Small intestine (tissue), 7 donors: ENCODE results near the gene RECK. TPM values are rescaled to one million over a fixed set of nuclear protein-coding genes. Genes with fewer than 3 reads are reported as not detected.
A peak's percentile ranks its signal among the peaks of the same experiment; 100 is the strongest.

Experiments
- DNase-seq, 2 donors: peaks; one replicate each; pipeline versions ENCODE4 v3.0.0 to v3.0.0-alpha.2; 2013
- FAIRE-seq: peaks from 2 replicates; lab custom pipeline; 2012; peaks lifted over from hg19 to GRCh38; lab: Jason Lieb, UNC
- H3K27ac ChIP-seq, 3 donors: one replicate each; pipeline ENCODE4 v1.5.1; 2013; ENCODE audit warnings: low read length in 2 of 3, mild to moderate bottlenecking in 2 of 3, control low read depth in 1 of 3, inconsistent platforms in 1 of 3, low read depth in 1 of 3, moderate library complexity in 1 of 3
- H3K27me3 ChIP-seq, 3 donors: one replicate each; pipeline ENCODE4 v1.6.1; 2013; ENCODE audit warnings: low read length in 3 of 3, inconsistent platforms in 1 of 3; ENCODE audit not compliant: control insufficient read depth in 3 of 3, insufficient read depth in 3 of 3
- H3K36me3 ChIP-seq, 3 donors: one replicate each; pipeline ENCODE4 v1.6.1; 2013; ENCODE audit warnings: low read length in 3 of 3, inconsistent platforms in 1 of 3, low read depth in 1 of 3, mild to moderate bottlenecking in 1 of 3, moderate library complexity in 1 of 3; ENCODE audit not compliant: control insufficient read depth in 3 of 3, insufficient read depth in 2 of 3
- H3K4me1 ChIP-seq, 3 donors: one replicate each; pipeline ENCODE4 v1.6.1; 2013; ENCODE audit warnings: low read length in 2 of 3, inconsistent platforms in 1 of 3, low read depth in 1 of 3, mild to moderate bottlenecking in 1 of 3, moderate library complexity in 1 of 3; ENCODE audit not compliant: control insufficient read depth in 3 of 3, insufficient read depth in 2 of 3
- H3K4me3 ChIP-seq, 3 donors: one replicate each; pipeline ENCODE4 v1.5.1; 2013; ENCODE audit warnings: low read length in 3 of 3, control low read depth in 1 of 3, inconsistent platforms in 1 of 3, low read depth in 1 of 3, mild to moderate bottlenecking in 1 of 3, moderate library complexity in 1 of 3
- H3K9me3 ChIP-seq, 2 donors: one replicate each; pipeline ENCODE4 v1.6.1; 2013; ENCODE audit warnings: low read depth in 1 of 2, low read length in 1 of 2; ENCODE audit not compliant: control insufficient read depth in 2 of 2, insufficient read depth in 1 of 2
- WGBS, 3 donors: extraction: QIAGEN DNeasy Blood & Tissue Kit; methylation state at CpG; one replicate each; pipeline ENCODE4 v1.1.7; 2013; 5-methylcytosine and 5-hydroxymethylcytosine counted together
- polyA plus RNA-seq, 4 donors: library from polyadenylated mRNA; stranded (reverse) in 3 of 4; unstranded in 1 of 4; fragments of 200-250 nt in 3 of 4; fragments of 120-200 nt in 1 of 4; gene quantifications; one replicate each; pipeline versions ENCODE4 v1.2.1 to v1.2.3, GENCODE V29; 2013
- donor health status: healthy with polysubstance abuse.
- donor health status: control.
- donor health status: control.
- donor health status: Bipolar disorder and iron deficiency.
- donor health status: healthy.

Gene RECK
- polyA plus RNA-seq, 4 donors = 0.81 to 5.0 (median 4.7) TPM; not detected in 1

GRCh38 chr9:36101916-36102741 lies 65.4 kb downstream of the RECK start:
- Histone ChIP-seq H3K9me3 (no peaks in the 10 kb centered on the region), H3K27me3 (no peaks in the 10 kb centered on the region), H3K4me1 (no peaks in the 10 kb centered on the region), H3K4me3 (no peak overlapping the region), H3K36me3 (no peaks in the 10 kb centered on the region), H3K27ac (no peak overlapping the region)
- DNase-seq = peak; percentile 25 to 41
- WGBS, 3 donors = 37 to 64% (median 50%) methylated on average over 4 of the region's 4 CpGs
- no peak for FAIRE-seq

GRCh38 chr9:36102742-36103495 lies 66.2 kb downstream of the RECK start:
- WGBS, 3 donors = 70 to 80% (median 75%) methylated on average over 10 of the region's 10 CpGs
- DNase-seq = peak; percentile 85 to 86
- Histone ChIP-seq H3K4me3 (no peak overlapping the region), H3K27me3 (no peaks in the 10 kb centered on the region), H3K36me3 (no peaks in the 10 kb centered on the region), H3K4me1 (no peaks in the 10 kb centered on the region), H3K27ac (no peak overlapping the region), H3K9me3 (no peaks in the 10 kb centered on the region)
- FAIRE-seq = no peak

GRCh38 chr9:36109071-36109470 lies 72.4 kb downstream of the RECK start:
- FAIRE-seq = no peak
- H3K4me1 ChIP-seq = no peaks in the 10 kb centered on the region
- no peaks in the 10 kb centered on the region for H3K9me3 ChIP-seq
- no peak overlapping the region for H3K4me3 ChIP-seq
- H3K27ac ChIP-seq = no peak overlapping the region
- H3K36me3 ChIP-seq = peaks cover 0 to 2% (median 0%) of the 10 kb centered on the region in 3 donors
- 79 to 93% (median 86%) methylated on average over 2 of the region's 2 CpGs for WGBS, 3 donors
- no peak for DNase-seq
- H3K27me3 ChIP-seq = no peaks in the 10 kb centered on the region

- H3K9me3 ChIP-seq = no peaks in the 10 kb centered on the region
- no peak for FAIRE-seq
- DNase-seq = peak in 1 of 2 donors; percentile 6
- no peaks in the 10 kb centered on the region for H3K27me3 ChIP-seq
- 70 to 85% (median 77%) methylated on average over 2 of the region's 2 CpGs for WGBS, 3 donors
- H3K4me1 ChIP-seq = no peaks in the 10 kb centered on the region
- H3K4me3 ChIP-seq = no peak overlapping the region
- no peak overlapping the region for H3K27ac ChIP-seq
- H3K36me3 ChIP-seq = peaks cover 0 to 2% (median 0%) of the 10 kb centered on the region in 3 donors
These were observed 73.7 kb downstream of the RECK start for GRCh38 chr9:36110434-36110833.

- Histone ChIP-seq H3K36me3 (peaks cover 0 to 2% (median 0%) of the 10 kb centered on the region in 3 donors), H3K4me3 (no peak overlapping the region), H3K9me3 (no peaks in the 10 kb centered on the region), H3K27me3 (no peaks in the 10 kb centered on the region), H3K27ac (no peak overlapping the region), H3K4me1 (no peaks in the 10 kb centered on the region)
- WGBS, 3 donors = 88 to 91% (median 91%) methylated on average over 3 of the region's 3 CpGs
- no peak for FAIRE-seq
- DNase-seq = no peak
These were observed 75.8 kb downstream of the RECK start for GRCh38 chr9:36112516-36112915.

GRCh38 chr9:36113999-36114398 lies 77.3 kb downstream of the RECK start:
- no peaks in the 10 kb centered on the region for H3K27me3 ChIP-seq
- H3K27ac ChIP-seq = no peak overlapping the region
- no peaks in the 10 kb centered on the region for H3K4me1 ChIP-seq
- peaks cover 0 to 2% (median 2%) of the 10 kb centered on the region in 3 donors for H3K36me3 ChIP-seq
- FAIRE-seq (no peak), DNase-seq (no peak)
- WGBS, 3 donors = 77 to 96% (median 94%) methylated on average over 2 of the region's 2 CpGs
- H3K9me3 ChIP-seq = no peaks in the 10 kb centered on the region
- H3K4me3 ChIP-seq = no peak overlapping the region

- Histone ChIP-seq H3K4me3 (no peak overlapping the region), H3K27me3 (no peaks in the 10 kb centered on the region), H3K27ac (no peak overlapping the region), H3K9me3 (no peaks in the 10 kb centered on the region), H3K4me1 (no peaks in the 10 kb centered on the region), H3K36me3 (peaks cover 0 to 2% (median 2%) of the 10 kb centered on the region in 3 donors)
- 89 to 95% (median 93%) methylated on average over 3 of the region's 3 CpGs for WGBS, 3 donors
- DNase-seq = no peak
- no peak for FAIRE-seq
These were observed 79.9 kb downstream of the RECK start for GRCh38 chr9:36116593-36116992.

GRCh38 chr9:36118201-36118600 lies 81.5 kb downstream of the RECK start:
- FAIRE-seq (no peak), DNase-seq (no peak)
- H3K27ac ChIP-seq = no peak overlapping the region
- H3K4me1 ChIP-seq = no peaks in the 10 kb centered on the region
- no peaks in the 10 kb centered on the region for H3K27me3 ChIP-seq
- WGBS, 3 donors = 94 to 98% (median 97%) methylated on average over 2 of the region's 2 CpGs
- peaks cover 0 to 2% (median 0%) of the 10 kb centered on the region in 3 donors for H3K36me3 ChIP-seq
- no peaks in the 10 kb centered on the region for H3K9me3 ChIP-seq
- no peak overlapping the region for H3K4me3 ChIP-seq
